HCT116 (cell line): ENCODE results near the gene NDUFC2. TPM values are rescaled to one million over a fixed set of nuclear protein-coding genes. Genes with fewer than 3 reads are reported as not detected.

Source experiments
- ATAC-seq: fragments of 200-7000 bp; cut with Tn5 transposase; 2 replicates; pipeline ENCODE4 v1.9.1; 2020; ENCODE audit warnings: mild to moderate bottlenecking, moderate library complexity
- BruUV-seq: library from RNA; stranded (reverse); fragments of 400-500 nt; replicated peaks from 2 replicates; lab custom pipeline; 2021; lab: Mats Ljungman, UMichigan
- CTCF ChIA-PET: fragments of 300-600 bp; sonication (Branson Sonifier 250); formaldehyde crosslinking; loops from one replicate; lab custom pipeline; 2021; ENCODE audit warnings: antibody characterized with exemption; lab: Charles Lee
- POLR2A ChIA-PET: fragments of 300-600, 350-600 bp; sonication (Branson Sonifier 250); formaldehyde crosslinking; loops from one replicate; lab custom pipeline; 2021; ENCODE audit warnings: antibody characterized with exemption; lab: Charles Lee
- RAD21 ChIA-PET, 2 experiments: fragments of 300-600 bp; sonication (Branson Sonifier 250); formaldehyde crosslinking; loops; one replicate each; lab custom pipeline; 2023; ENCODE audit warnings: low total read pairs in 2 of 2; ENCODE audit not compliant: uncharacterized antibody in 2 of 2, unreplicated experiment in 2 of 2, low non-redundant PET in 1 of 2; lab: Charles Lee
- DNase-seq: peaks from one replicate; pipeline ENCODE4 v3.0.0-alpha.2; 2010; ENCODE audit warnings: low read depth, low spot score
- H2AFZ ChIP-seq: fragments of 200-600 bp; shearing (Covaris generic), sonication (generic); 2 replicates; pipeline ENCODE4 v1.6.1; 2017; ENCODE audit warnings: low read depth, mixed run types, mixed read lengths, antibody characterized with exemption, low read length; ENCODE audit not compliant: poor library complexity, severe bottlenecking
- H3K27ac ChIP-seq: 2 replicates; pipeline ENCODE4 v1.5.1; 2012; ENCODE audit warnings: low read depth, low read length
- H3K27me3 ChIP-seq: fragments of 200-600 bp; sonication (generic); 2 replicates; pipeline ENCODE4 v1.6.1; 2016; ENCODE audit warnings: mixed run types, low read length, mixed read lengths; ENCODE audit not compliant: insufficient read depth
- H3K36me3 ChIP-seq, 2 experiments: fragments of 200-500 bp in 1 of 2; fragments of 200-600 bp in 1 of 2; sonication (Bioruptor generic) in 1 of 2; sonication (generic) in 1 of 2; 2 replicates each; pipeline versions ENCODE4 v1.5.1 to v1.6.1; 2014 to 2016; ENCODE audit warnings: low read length in 2 of 2, inconsistent platforms in 1 of 2, mixed read lengths in 1 of 2, mixed run types in 1 of 2; ENCODE audit not compliant: insufficient read depth in 2 of 2, control insufficient read depth in 1 of 2
- H3K4me1 ChIP-seq, 2 experiments: fragments of 200-600 bp in 1 of 2; sonication (generic) in 1 of 2; 2 replicates each; pipeline versions ENCODE4 v1.5.1 to v1.6.1; 2012 to 2017; ENCODE audit warnings: low read length in 2 of 2, inconsistent platforms in 1 of 2, mild to moderate bottlenecking in 1 of 2, mixed read lengths in 1 of 2, mixed run types in 1 of 2, moderate library complexity in 1 of 2; ENCODE audit not compliant: insufficient read depth in 2 of 2, control insufficient read depth in 1 of 2
- H3K4me2 ChIP-seq: fragments of 200-600 bp; sonication (generic); 2 replicates; pipeline ENCODE4 v1.6.1; 2017; ENCODE audit warnings: mixed run types, low read length, mixed read lengths
- H3K4me3 ChIP-seq, 2 experiments: fragments of 200-600 bp in 1 of 2; sonication (generic) in 1 of 2; replicated peaks in 1 of 2; 2 replicates each; pipeline ENCODE4 v1.5.1; 2011 to 2016; ENCODE audit warnings: low read length in 2 of 2, control low read depth in 1 of 2, low read depth in 1 of 2, mild to moderate bottlenecking in 1 of 2, mixed read lengths in 1 of 2, mixed run types in 1 of 2
- H3K79me2 ChIP-seq: fragments of 200-600 bp; sonication (generic); 2 replicates; pipeline ENCODE4 v1.6.1; 2017; ENCODE audit warnings: mild to moderate bottlenecking, mixed run types, low read length, moderate library complexity, mixed read lengths; ENCODE audit not compliant: insufficient read depth
- H3K9ac ChIP-seq: fragments of 200-600 bp; sonication (generic); 2 replicates; pipeline ENCODE4 v1.6.1; 2016; ENCODE audit warnings: low read length, mixed read lengths
- H3K9me2 ChIP-seq: fragments of 200-600 bp; sonication (generic), shearing (Covaris generic); 2 replicates; pipeline ENCODE4 v1.6.1; 2017; ENCODE audit warnings: mixed run types, mild to moderate bottlenecking, moderate library complexity; ENCODE audit not compliant: insufficient read depth
- H3K9me3 ChIP-seq, 2 experiments: fragments of 200-500 bp in 1 of 2; fragments of 200-600 bp in 1 of 2; sonication (Bioruptor generic) in 1 of 2; sonication (generic) in 1 of 2; 2 replicates each; pipeline ENCODE4 v1.6.1; 2014 to 2017; ENCODE audit warnings: low read length in 2 of 2, mixed read lengths in 2 of 2, inconsistent platforms in 1 of 2, low read depth in 1 of 2, mild to moderate bottlenecking in 1 of 2, mixed run types in 1 of 2, moderate library complexity in 1 of 2; ENCODE audit not compliant: control insufficient read depth in 1 of 2, insufficient read depth in 1 of 2
- H4K20me1 ChIP-seq: fragments of 200-600 bp; sonication (generic), shearing (Covaris generic); 2 replicates; pipeline ENCODE4 v1.6.1; 2017; ENCODE audit warnings: mixed run types, mild to moderate bottlenecking, moderate library complexity; ENCODE audit not compliant: insufficient read depth
- EZH2phosphoT487 ChIP-seq: fragments of 200-600 bp; IDR thresholded peaks from 2 replicates; pipeline ENCODE4 v1.6.1; 2018; ENCODE audit warnings: antibody characterized with exemption, borderline replicate concordance
- FOSL1 ChIP-seq: IDR thresholded peaks from 2 replicates; pipeline ENCODE4 v1.6.1; 2012; ENCODE audit warnings: low read depth
- MAX ChIP-seq: IDR thresholded peaks from 2 replicates; pipeline ENCODE4 v1.6.1; 2012
- REST ChIP-seq: IDR thresholded peaks from 2 replicates; pipeline ENCODE4 v1.6.1; 2012; ENCODE audit warnings: low read depth
- SP1 ChIP-seq: IDR thresholded peaks from 2 replicates; pipeline ENCODE4 v1.6.1; 2012; ENCODE audit warnings: low read depth
- TCF7L2 ChIP-seq: IDR thresholded peaks from 2 replicates; pipeline ENCODE4 v1.7.0; 2011; ENCODE audit warnings: borderline replicate concordance, inconsistent platforms; ENCODE audit not compliant: insufficient read depth, insufficient read length; ENCODE audit errors: extremely low read depth
- ZFX ChIP-seq: fragments of 450-650 bp; IDR thresholded peaks from 2 replicates; pipeline ENCODE4 v1.6.1; 2017
- ZNF274 ChIP-seq: fragments of 200-500 bp; sonication (Bioruptor generic); IDR thresholded peaks from 2 replicates; pipeline ENCODE4 v1.6.1; 2014; ENCODE audit warnings: mild to moderate bottlenecking, low read depth, low read length, inconsistent platforms
- intact Hi-C: fragments of 100-400 bp; cut with micrococcal nuclease; formaldehyde crosslinking; loops from 2 replicates; pipeline ENCODE4 v1.10.0; 2022
- total RNA-seq: library from RNA; stranded (reverse); gene quantifications from one replicate; pipeline ENCODE4 v1.2.1, GENCODE V29; 2021; ENCODE audit not compliant: unreplicated experiment

NDUFC2 gene
- total RNA-seq, 1 experiment from 2014 or later = 225 TPM

GRCh38 chr11:78061921-78062311, 17.7 kb downstream of the NDUFC2 start:
- Histone ChIP-seq H4K20me1 (no peaks in the 10 kb centered on the region), H3K9me2 (no peaks in the 10 kb centered on the region), H3K4me3 (no peak overlapping the region), H3K9me3 (no peaks in the 10 kb centered on the region), H3K36me3 (no peaks in the 10 kb centered on the region), H3K4me2 (no peak overlapping the region), H2AFZ (no peak overlapping the region), H3K79me2 (no peaks in the 10 kb centered on the region), H3K9ac (no peak overlapping the region), H3K27me3 (no peaks in the 10 kb centered on the region), H3K4me1 (no peaks in the 10 kb centered on the region), H3K27ac (no peak overlapping the region)
- ChIA-PET CTCF (no interaction called here), RAD21 (no interaction called here), POLR2A (no interaction called here)
- no peak for DNase-seq
- intact Hi-C loops = no loop called here
- TF ChIP-seq TCF7L2 (no peak), FOSL1 (no peak), EZH2phosphoT487 (no peak), REST (no peak), ZNF274 (no peak), MAX (no peak), ZFX (no peak), SP1 (no peak)
- no peak for ATAC-seq
- BruUV-seq = no TSS peak
